PC-9 (cell line): ENCODE measurements around the gene DDX4.

Experiments
- EZH2 ChIP-seq: fragments of 200-600 bp; sonication (generic); IDR thresholded peaks from 2 replicates; pipeline ENCODE4 v1.8.0; 2017; ENCODE audit warnings: antibody characterized with exemption, low read depth
- TF ChIP-seq, protein P1 (sequence below): fragments of 200-600 bp; sonication (generic); conservative IDR thresholded peaks from 2 replicates; pipeline ENCODE4 v1.6.1; 2017; ENCODE audit warnings: mixed run types, antibody characterized with exemption, mild to moderate bottlenecking, moderate library complexity

DNA sequence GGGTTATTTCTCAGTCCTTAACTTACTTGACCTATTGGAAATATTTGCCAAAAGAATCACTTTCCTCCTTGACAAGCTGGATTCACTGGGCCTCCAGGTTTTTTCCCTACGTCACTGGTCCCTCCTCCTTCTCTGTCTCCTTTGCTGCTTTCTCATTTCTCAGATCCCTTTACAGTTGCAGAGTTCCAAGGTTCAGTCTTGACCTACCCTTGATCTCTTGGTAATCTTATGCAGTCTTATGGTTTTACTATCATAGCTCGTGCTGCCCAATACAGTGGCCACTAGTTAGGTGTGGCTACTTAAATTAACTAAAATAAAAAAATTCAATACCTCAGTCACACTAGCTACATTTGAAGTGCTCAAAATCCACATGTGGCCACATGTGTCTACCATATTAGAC lies 37.1 kb upstream of the DDX4 start:
- TF ChIP-seq, protein P1, sequence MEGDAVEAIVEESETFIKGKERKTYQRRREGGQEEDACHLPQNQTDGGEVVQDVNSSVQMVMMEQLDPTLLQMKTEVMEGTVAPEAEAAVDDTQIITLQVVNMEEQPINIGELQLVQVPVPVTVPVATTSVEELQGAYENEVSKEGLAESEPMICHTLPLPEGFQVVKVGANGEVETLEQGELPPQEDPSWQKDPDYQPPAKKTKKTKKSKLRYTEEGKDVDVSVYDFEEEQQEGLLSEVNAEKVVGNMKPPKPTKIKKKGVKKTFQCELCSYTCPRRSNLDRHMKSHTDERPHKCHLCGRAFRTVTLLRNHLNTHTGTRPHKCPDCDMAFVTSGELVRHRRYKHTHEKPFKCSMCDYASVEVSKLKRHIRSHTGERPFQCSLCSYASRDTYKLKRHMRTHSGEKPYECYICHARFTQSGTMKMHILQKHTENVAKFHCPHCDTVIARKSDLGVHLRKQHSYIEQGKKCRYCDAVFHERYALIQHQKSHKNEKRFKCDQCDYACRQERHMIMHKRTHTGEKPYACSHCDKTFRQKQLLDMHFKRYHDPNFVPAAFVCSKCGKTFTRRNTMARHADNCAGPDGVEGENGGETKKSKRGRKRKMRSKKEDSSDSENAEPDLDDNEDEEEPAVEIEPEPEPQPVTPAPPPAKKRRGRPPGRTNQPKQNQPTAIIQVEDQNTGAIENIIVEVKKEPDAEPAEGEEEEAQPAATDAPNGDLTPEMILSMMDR, result no peak
- no peak for TF ChIP-seq EZH2
